H9 (cell line): ENCODE measurements around the gene SMCHD1. TPM values are rescaled to one million over a fixed set of nuclear protein-coding genes. Genes with fewer than 3 reads are reported as not detected.

Source experiments
- DNase-seq: peaks from one replicate; pipeline ENCODE4 v3.0.0-alpha.2; 2017
- H2AFZ ChIP-seq: one replicate; pipeline ENCODE4 v1.6.1; 2013; ENCODE audit warnings: mild to moderate bottlenecking, low read length, control low read depth, moderate library complexity
- H2AK5ac ChIP-seq: 2 replicates; pipeline ENCODE4 v1.6.1; 2013; ENCODE audit warnings: low read length, control low read depth, mixed read lengths; ENCODE audit not compliant: insufficient read length
- H2BK120ac ChIP-seq: one replicate; pipeline ENCODE4 v1.6.1; 2013; ENCODE audit warnings: low read depth, mild to moderate bottlenecking, low read length, control low read depth, inconsistent platforms; ENCODE audit not compliant: poor library complexity, severe bottlenecking
- H2BK12ac ChIP-seq: 2 replicates; pipeline ENCODE4 v1.6.1; 2013; ENCODE audit warnings: low read length, control low read depth, mixed read lengths, low read depth; ENCODE audit not compliant: insufficient read length
- H2BK15ac ChIP-seq: 2 replicates; pipeline ENCODE4 v1.6.1; 2013; ENCODE audit warnings: low read depth, low read length, control low read depth
- H2BK20ac ChIP-seq: one replicate; pipeline ENCODE4 v1.6.1; 2013; ENCODE audit warnings: low read depth, mild to moderate bottlenecking, low read length, control low read depth, inconsistent platforms; ENCODE audit not compliant: poor library complexity, severe bottlenecking
- H2BK5ac ChIP-seq: 2 replicates; pipeline ENCODE4 v1.6.1; 2013; ENCODE audit warnings: low read length, control low read depth, mixed read lengths; ENCODE audit not compliant: insufficient read length
- H3K14ac ChIP-seq: 2 replicates; pipeline ENCODE4 v1.6.1; 2013; ENCODE audit warnings: low read length, control low read depth; ENCODE audit not compliant: insufficient read depth
- H3K18ac ChIP-seq: 2 replicates; pipeline ENCODE4 v1.6.1; 2013; ENCODE audit warnings: low read depth, mild to moderate bottlenecking, mixed read lengths, low read length, control low read depth; ENCODE audit not compliant: insufficient read length
- H3K23ac ChIP-seq: 2 replicates; pipeline ENCODE4 v1.6.1; 2013; ENCODE audit warnings: low read length, control low read depth, mixed read lengths, low read depth; ENCODE audit not compliant: insufficient read length
- H3K23me2 ChIP-seq: 2 replicates; pipeline ENCODE4 v1.6.1; 2013; ENCODE audit warnings: low read depth, mild to moderate bottlenecking, mixed read lengths, low read length, control low read depth; ENCODE audit not compliant: insufficient read length, poor library complexity, severe bottlenecking
- H3K27ac ChIP-seq: 2 replicates; pipeline ENCODE4 v1.5.1; 2013; ENCODE audit warnings: low read length, control low read depth, mixed read lengths, low read depth; ENCODE audit not compliant: insufficient read length
- H3K27me3 ChIP-seq: 2 replicates; pipeline ENCODE4 v1.6.1; 2013; ENCODE audit warnings: low read length, control low read depth, inconsistent platforms; ENCODE audit not compliant: insufficient read depth
- H3K4ac ChIP-seq: 2 replicates; pipeline ENCODE4 v1.6.1; 2013; ENCODE audit warnings: low read depth, mild to moderate bottlenecking, control low read depth, inconsistent platforms, low read length, moderate library complexity
- H3K4me1 ChIP-seq: 2 replicates; pipeline ENCODE4 v1.6.1; 2013; ENCODE audit warnings: low read length, control low read depth, inconsistent platforms; ENCODE audit not compliant: insufficient read depth
- H3K4me2 ChIP-seq: 2 replicates; pipeline ENCODE4 v1.6.1; 2013; ENCODE audit warnings: low read length, control low read depth, mixed read lengths; ENCODE audit not compliant: insufficient read length, insufficient read depth
- H3K56ac ChIP-seq: 2 replicates; pipeline ENCODE4 v1.6.1; 2013; ENCODE audit warnings: low read depth, mild to moderate bottlenecking, mixed read lengths, low read length, control low read depth; ENCODE audit not compliant: insufficient read length
- H3K79me1 ChIP-seq: 2 replicates; pipeline ENCODE4 v1.6.1; 2013; ENCODE audit warnings: low read depth, mild to moderate bottlenecking, moderate library complexity, low read length, control low read depth, inconsistent platforms; ENCODE audit not compliant: insufficient read depth, poor library complexity, severe bottlenecking
- H3K79me2 ChIP-seq: 2 replicates; pipeline ENCODE4 v1.6.1; 2013; ENCODE audit warnings: low read length, control low read depth, inconsistent platforms; ENCODE audit not compliant: insufficient read depth
- H3K9ac ChIP-seq: 2 replicates; pipeline ENCODE4 v1.6.1; 2013; ENCODE audit warnings: low read length, control low read depth, mixed read lengths; ENCODE audit not compliant: insufficient read length; ENCODE audit errors: extremely low read depth
- H3K9me3 ChIP-seq: one replicate; pipeline ENCODE4 v1.6.1; 2013; ENCODE audit warnings: low read depth, low read length, inconsistent platforms; ENCODE audit not compliant: control insufficient read depth
- H3T11ph ChIP-seq: one replicate; pipeline ENCODE4 v1.6.1; 2013; ENCODE audit warnings: mild to moderate bottlenecking, low read length, control low read depth, inconsistent platforms
- H4K20me1 ChIP-seq: one replicate; pipeline ENCODE4 v1.6.1; 2013; ENCODE audit not compliant: control insufficient read depth, insufficient read length, insufficient read depth
- H4K5ac ChIP-seq: 2 replicates; pipeline ENCODE4 v1.6.1; 2013; ENCODE audit warnings: low read depth, mild to moderate bottlenecking, mixed read lengths, low read length, control low read depth; ENCODE audit not compliant: insufficient read length
- H4K8ac ChIP-seq: replicated peaks from 2 replicates; pipeline ENCODE4 v1.6.1; 2013; ENCODE audit warnings: low read length, control low read depth, mixed read lengths, low read depth; ENCODE audit not compliant: insufficient read length
- H4K91ac ChIP-seq: 2 replicates; pipeline ENCODE4 v1.6.1; 2013; ENCODE audit warnings: low read depth, mild to moderate bottlenecking, moderate library complexity, mixed read lengths, low read length, control low read depth; ENCODE audit not compliant: insufficient read length
- H3K27ac Mint-ChIP-seq, 3 experiments: 2 replicates in 2 of 3; 3 replicates in 1 of 3; pipeline ENCODE4 v1.8.0; 2020 to 2021; ENCODE audit warnings: mixed read lengths in 3 of 3, mild to moderate bottlenecking in 1 of 3, moderate library complexity in 1 of 3
- H3K27me3 Mint-ChIP-seq: 2 replicates; pipeline ENCODE4 v1.8.0; 2021; ENCODE audit warnings: low read depth, mild to moderate bottlenecking, moderate library complexity, mixed read lengths
- H3K36me3 Mint-ChIP-seq, 3 experiments: 2 replicates in 2 of 3; 3 replicates in 1 of 3; pipeline ENCODE4 v1.8.0; 2020 to 2021; ENCODE audit warnings: low read depth in 3 of 3, mixed read lengths in 3 of 3; ENCODE audit not compliant: insufficient read depth in 1 of 3
- H3K4me1 Mint-ChIP-seq, 2 experiments: 2 replicates each; pipeline ENCODE4 v1.8.0; 2020; ENCODE audit warnings: mixed read lengths in 2 of 2
- H3K4me3 Mint-ChIP-seq, 2 experiments: 2 replicates in 1 of 2; 3 replicates in 1 of 2; pipeline ENCODE4 v1.8.0; 2020 to 2021; ENCODE audit warnings: mild to moderate bottlenecking in 2 of 2, mixed read lengths in 2 of 2, moderate library complexity in 1 of 2
- H3K9me3 Mint-ChIP-seq, 2 experiments: 2 replicates in 1 of 2; 3 replicates in 1 of 2; pipeline ENCODE4 v1.8.0; 2020; ENCODE audit warnings: mild to moderate bottlenecking in 2 of 2, mixed read lengths in 2 of 2, moderate library complexity in 1 of 2
- CTCF ChIP-seq: fragments of 200-600 bp; sonication (generic); conservative IDR thresholded peaks from 3 replicates; pipeline ENCODE4 v1.8.0; 2021; ENCODE audit warnings: antibody characterized with exemption, mild to moderate bottlenecking
- WGBS: extraction: QIAGEN DNeasy Blood & Tissue Kit; methylation state at CpG from one replicate; pipeline ENCODE4 v1.1.7; 2013; ENCODE audit warnings: missing lambda C conversion rate, low lambda C conversion rate, mixed read lengths; ENCODE audit not compliant: insufficient read length; ENCODE audit errors: extremely low coverage; 5-methylcytosine and 5-hydroxymethylcytosine counted together
- total RNA-seq: library from RNA; stranded (reverse); gene quantifications from 2 replicates; pipeline ENCODE4 v1.2.1, GENCODE V29; 2021

SMCHD1 gene
- total RNA-seq, 1 experiment from 2014 or later: 53.5 TPM

GRCh38 chr18:2845172-2845571, 189.6 kb downstream of the SMCHD1 start:
- DNase-seq: no peak
- Mint-ChIP-seq H3K36me3 (no peaks in the 10 kb centered on the region), H3K4me1 (peaks cover 9 to 16% of the 10 kb centered on the region in 2 experiments), H3K27ac (no peak overlapping the region), H3K27me3 (peaks cover 74% of the 10 kb centered on the region), H3K9me3 (no peaks in the 10 kb centered on the region), H3K4me3 (no peak overlapping the region)
- Histone ChIP-seq H3K79me2 (no peaks in the 10 kb centered on the region), H2BK15ac (no peak overlapping the region), H3K23me2 (peaks cover 7% of the 10 kb centered on the region), H4K8ac (no peak overlapping the region), H4K5ac (no peak overlapping the region), H3K79me1 (no peaks in the 10 kb centered on the region), H3K4me1 (no peaks in the 10 kb centered on the region), H2BK12ac (no peak overlapping the region), H3K9ac (no peak overlapping the region), H3K27ac (no peak overlapping the region), H2BK120ac (no peak overlapping the region), H3K56ac (no peak overlapping the region), H3K4ac (no peak overlapping the region), H3K27me3 (peaks cover 37% of the 10 kb centered on the region; the same call in 1 of the 2 replicates), H2BK5ac (no peak overlapping the region), H4K20me1 (no peaks in the 10 kb centered on the region), H3T11ph (no peak overlapping the region), H3K18ac (no peak overlapping the region), H2AK5ac (no peak overlapping the region), H2BK20ac (no peak overlapping the region), H2AFZ (no peak overlapping the region), H3K14ac (no peak overlapping the region), H4K91ac (no peak overlapping the region), H3K9me3 (no peaks in the 10 kb centered on the region), H3K4me2 (no peak overlapping the region), H3K23ac (no peak overlapping the region)
- WGBS: no CpG with 5 or more reads among the region's 4 CpGs
- no peak for TF ChIP-seq CTCF
